ENCODE measurements around the gene AFF1.

Gene AFF1

GRCh38 chr4:87037671-87038334 lies 103.0 kb downstream of the AFF1 start:
- no peak for DNase-seq

- DNase-seq = no peak
Measured at GRCh38 chr4:87038837-87039615, 104.2 kb downstream of the AFF1 start.

GRCh38 chr4:87041141-87041540 lies 106.3 kb downstream of the AFF1 start:
- no peak for DNase-seq

GRCh38 chr4:87042221-87042620 lies 107.4 kb downstream of the AFF1 start:
- DNase-seq = no peak

DNA sequence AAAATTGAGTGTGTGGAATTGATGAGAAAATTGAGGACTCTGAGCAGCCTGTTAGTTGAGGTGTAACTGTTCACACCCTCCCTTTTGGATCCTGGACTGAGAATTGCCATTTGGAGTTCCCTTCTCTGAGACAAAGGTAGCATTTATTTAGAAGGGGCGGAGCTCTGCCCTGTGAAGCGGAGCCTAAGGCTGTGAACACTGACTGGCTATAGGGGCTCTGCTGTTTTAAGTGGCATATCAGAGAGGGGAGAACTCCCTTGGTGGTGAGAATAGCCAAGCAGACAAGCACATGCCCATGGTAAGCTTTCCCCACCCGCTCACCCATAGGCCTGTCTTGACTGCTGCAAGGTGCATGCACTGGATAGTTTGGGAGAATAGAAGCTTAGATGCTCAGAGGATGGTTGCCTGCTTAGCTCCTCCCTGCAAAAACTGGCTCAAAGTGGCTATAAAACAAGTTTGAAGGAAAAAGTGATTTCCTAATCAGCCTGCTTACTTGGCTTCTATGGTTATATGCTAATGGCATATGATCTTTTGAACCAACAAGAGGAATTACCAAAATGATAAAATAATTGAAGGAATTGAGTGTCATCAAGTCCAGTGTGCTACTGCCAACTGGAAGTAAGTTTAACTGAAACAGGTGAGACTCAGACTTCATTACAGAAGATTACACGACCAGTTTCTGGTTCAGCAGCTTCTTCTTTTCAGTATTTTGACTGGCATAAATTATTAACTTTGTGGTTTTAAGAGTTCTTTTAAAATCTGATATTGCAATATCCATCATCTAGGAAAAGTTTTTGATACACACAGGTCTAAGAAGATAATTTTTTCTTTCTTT lies 108.4 kb downstream of the AFF1 start:
- no peak for DNase-seq

- no peak for DNase-seq
Measured at GRCh38 chr4:87044511-87045233, 109.9 kb downstream of the AFF1 start.

GRCh38 chr4:87045234-87045558 lies 110.4 kb downstream of the AFF1 start:
- no peak for DNase-seq

DNA sequence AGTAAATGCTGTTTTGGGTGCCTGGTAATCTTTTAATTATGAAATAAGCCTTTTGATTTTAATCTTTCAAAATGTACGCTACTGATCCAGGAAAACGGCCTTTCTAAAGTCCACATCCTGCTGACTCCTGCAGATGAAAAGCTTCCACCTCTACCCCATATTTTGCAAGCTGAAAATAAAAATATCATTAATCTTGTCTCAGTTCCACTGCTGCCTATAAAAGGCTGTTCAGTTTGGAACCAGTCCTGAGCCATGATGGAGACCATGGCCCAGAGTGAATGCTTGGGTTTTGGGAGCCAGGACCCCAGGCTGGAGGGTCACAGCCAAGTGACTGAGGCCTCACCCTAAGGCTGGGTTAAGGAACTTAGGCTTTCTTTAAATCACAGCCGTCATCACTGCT lies 110.8 kb downstream of the AFF1 start:
- DNase-seq = no peak

DNA sequence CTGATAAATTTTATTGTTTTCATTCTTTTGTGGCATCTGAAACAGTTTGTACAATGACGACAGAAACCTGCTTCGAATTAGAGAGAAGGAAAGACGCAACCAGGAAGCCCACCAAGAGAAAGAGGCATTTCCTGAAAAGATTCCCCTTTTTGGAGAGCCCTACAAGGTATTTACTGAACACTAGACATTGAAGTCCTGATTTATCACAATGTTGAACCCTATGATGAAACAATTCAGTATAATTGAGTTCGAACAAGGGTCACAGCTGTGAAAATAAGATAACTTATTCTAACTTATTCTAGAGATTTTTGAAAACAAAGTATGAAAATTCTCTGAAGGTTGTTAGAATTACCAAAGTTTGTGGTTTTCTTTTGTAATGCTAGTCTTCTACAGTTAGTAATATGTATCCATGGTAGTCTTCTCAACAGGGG lies 111.3 kb downstream of the AFF1 start:
- no peak for DNase-seq

- no peak for DNase-seq
Measured at GRCh38 chr4:87047281-87047798, 112.5 kb downstream of the AFF1 start.

DNA sequence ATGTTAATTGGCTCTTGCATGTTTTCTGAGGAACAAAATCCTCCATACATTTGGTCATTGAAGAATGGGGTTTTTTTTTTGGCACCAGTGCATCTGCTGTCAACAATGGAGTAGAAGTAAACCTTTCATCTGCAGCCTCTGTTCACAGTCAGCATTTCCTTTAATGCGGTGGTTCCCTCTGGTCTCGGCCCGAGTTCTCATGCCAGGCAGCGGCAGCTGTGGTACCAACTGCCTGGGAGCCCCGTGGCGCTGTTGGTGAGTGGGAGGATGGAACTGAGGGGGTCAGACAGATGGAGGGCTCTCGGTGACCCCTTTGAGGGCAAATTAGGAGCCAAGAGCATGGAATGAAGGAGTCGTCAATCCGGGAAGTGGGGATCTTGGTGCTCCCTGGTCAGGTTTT lies 114.7 kb downstream of the AFF1 start:
- DNase-seq = no peak

DNA sequence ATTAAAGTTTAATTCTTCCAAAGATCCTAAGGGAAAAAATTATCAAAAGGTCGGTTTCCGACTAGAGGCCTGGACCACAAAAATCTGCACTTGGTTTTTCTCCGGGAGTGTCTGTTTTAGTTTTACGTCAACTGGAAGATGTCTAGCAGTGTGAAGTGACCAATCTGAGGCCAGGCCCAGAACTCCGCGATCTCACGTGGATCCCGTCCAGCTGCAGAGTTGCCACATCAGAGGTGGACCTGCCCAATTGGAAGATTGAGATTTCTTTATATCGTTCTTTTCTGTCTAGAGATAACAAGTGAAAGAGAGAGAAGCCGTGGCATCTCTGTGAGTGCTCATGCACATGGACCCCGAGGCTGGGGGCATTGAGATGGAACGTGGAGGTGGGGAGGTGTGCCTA lies 115.8 kb downstream of the AFF1 start:
- DNase-seq = no peak

GRCh38 chr4:87051121-87051713 lies 116.4 kb downstream of the AFF1 start:
- no peak for DNase-seq

DNA sequence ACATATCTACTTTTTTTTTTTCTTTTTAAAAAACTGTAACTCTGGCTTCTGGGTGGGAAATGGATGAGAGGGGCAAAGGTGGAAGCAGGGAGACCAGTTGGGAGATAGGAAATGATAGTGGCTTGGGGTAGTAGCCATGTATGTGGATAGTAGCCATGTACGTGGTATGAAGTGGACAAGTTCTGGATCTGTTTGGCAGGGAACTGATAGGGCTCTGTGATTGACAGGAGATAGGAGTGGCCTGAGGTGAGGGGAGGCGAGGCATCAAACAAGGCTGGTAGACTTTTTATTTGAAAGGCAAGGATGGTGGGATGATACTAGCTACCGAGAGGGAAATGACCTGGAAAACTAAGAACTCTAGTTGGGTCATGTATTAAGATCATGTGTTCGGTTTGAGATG lies 117.8 kb downstream of the AFF1 start:
- no peak for DNase-seq

GRCh38 chr4:87053176-87053658 lies 118.4 kb downstream of the AFF1 start:
- no peak for DNase-seq

GRCh38 chr4:87053802-87054767 lies 119.3 kb downstream of the AFF1 start:
- DNase-seq = no peak

DNA sequence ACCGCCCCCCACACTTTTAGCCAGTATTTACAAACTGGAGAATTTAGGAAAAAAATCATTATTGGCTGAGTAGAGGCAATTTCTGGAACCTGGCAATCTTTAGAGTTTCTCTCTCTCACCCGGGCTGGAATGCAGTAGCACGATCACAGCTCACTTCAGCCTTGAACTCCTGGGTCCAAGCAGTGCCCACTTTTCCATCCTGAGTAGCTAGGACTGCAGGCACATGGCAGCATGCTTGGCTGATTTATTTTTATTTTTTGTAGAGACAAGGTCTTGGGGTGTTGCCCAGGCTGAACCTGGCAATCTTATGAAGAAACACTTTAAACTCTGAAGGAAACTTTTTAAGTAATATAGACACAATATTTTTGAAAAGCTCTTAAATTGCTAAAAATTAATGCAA lies 120.1 kb downstream of the AFF1 start:
- no peak for DNase-seq

GRCh38 chr4:87055311-87055710 lies 120.5 kb downstream of the AFF1 start:
- no peak for DNase-seq

- no peak for DNase-seq
Measured at GRCh38 chr4:87056881-87057280, 122.1 kb downstream of the AFF1 start.

GRCh38 chr4:87057835-87058355 lies 123.1 kb downstream of the AFF1 start:
- DNase-seq = no peak

Measured in activated CD4-positive, CD25-positive, alpha-beta regulatory T cell treated with anti-CD3 and anti-CD28 coated beads, Interleukin-2, amount 50 U/mL, for 72 hours (primary cell).